ENCODE measurements around the gene OMA1. TPM values are rescaled to one million over a fixed set of nuclear protein-coding genes. Genes with fewer than 3 reads are reported as not detected.
"Not testable (repeated sequence)": the region's sequence is repeated elsewhere in the genome, so short reads cannot be mapped to it uniquely, and the experiment has no call there.

Gene OMA1
- total RNA-seq, 1 experiment from 2014 or later: 25.4 TPM

- Mint-ChIP-seq H3K4me3 (ENCODE audit: low read depth, unreplicated experiment) (no peak overlapping the region), H3K27ac (ENCODE audit: unreplicated experiment) (no peak overlapping the region), H3K36me3 (ENCODE audit: insufficient read depth, unreplicated experiment) (no peaks in the 10 kb centered on the region), H3K9me3 (ENCODE audit: low read depth, unreplicated experiment) (no peaks in the 10 kb centered on the region), H3K4me1 (ENCODE audit: low read depth, unreplicated experiment) (no peaks in the 10 kb centered on the region), H3K27me3 (ENCODE audit: unreplicated experiment) (no peaks in the 10 kb centered on the region)
- no TSS peak for BruUV-seq (replicated peaks)
- no peak for TF ChIP-seq CTCF (IDR thresholded peaks at IDR 0.05; ENCODE audit: unreplicated experiment)
- CTCF ChIA-PET: interaction anchor here (1.0 kb wide), 1 partner anchor 15 kb away, joined by 3 read pairs; the partner anchor contains the start of gene OMA1
- intact Hi-C loops (cut with micrococcal nuclease; ENCODE audit: unreplicated experiment): no loop called here
- no peak for DNase-seq
Observed at GRCh38 chr1:58561633-58562032, 15.1 kb upstream of the OMA1 start.

GRCh38 chr1:58555393-58555792, 8.9 kb upstream of the OMA1 start:
- Mint-ChIP-seq H3K27me3 (ENCODE audit: unreplicated experiment) (no peaks in the 10 kb centered on the region), H3K36me3 (ENCODE audit: insufficient read depth, unreplicated experiment) (no peaks in the 10 kb centered on the region), H3K27ac (ENCODE audit: unreplicated experiment) (no peak overlapping the region), H3K9me3 (ENCODE audit: low read depth, unreplicated experiment) (no peaks in the 10 kb centered on the region), H3K4me1 (ENCODE audit: low read depth, unreplicated experiment) (no peaks in the 10 kb centered on the region), H3K4me3 (ENCODE audit: low read depth, unreplicated experiment) (no peak overlapping the region)
- TF ChIP-seq CTCF (IDR thresholded peaks at IDR 0.05; ENCODE audit: unreplicated experiment): no peak
- CTCF ChIA-PET: no interaction called here
- DNase-seq: no peak
- intact Hi-C loops (cut with micrococcal nuclease; ENCODE audit: unreplicated experiment): no loop called here
- no TSS peak for BruUV-seq (replicated peaks)

- DNase-seq: no peak
- Mint-ChIP-seq H3K4me1 (ENCODE audit: low read depth, unreplicated experiment) (peaks cover 10% of the 10 kb centered on the region), H3K27me3 (ENCODE audit: unreplicated experiment) (no peaks in the 10 kb centered on the region), H3K9me3 (ENCODE audit: low read depth, unreplicated experiment) (no peaks in the 10 kb centered on the region), H3K4me3 (ENCODE audit: low read depth, unreplicated experiment) (no peak overlapping the region), H3K27ac (ENCODE audit: unreplicated experiment) (no peak overlapping the region), H3K36me3 (ENCODE audit: insufficient read depth, unreplicated experiment) (peaks cover 6% of the 10 kb centered on the region)
- intact Hi-C loops (cut with micrococcal nuclease; ENCODE audit: unreplicated experiment): no loop called here
- no peak for TF ChIP-seq CTCF (IDR thresholded peaks at IDR 0.05; ENCODE audit: unreplicated experiment)
- no TSS peak for BruUV-seq (replicated peaks)
- CTCF ChIA-PET: no interaction called here
Observed at GRCh38 chr1:58551186-58552140, 4.9 kb upstream of the OMA1 start.

GRCh38 chr1:58549291-58549690, 2.8 kb upstream of the OMA1 start:
- H3K27ac Mint-ChIP-seq (ENCODE audit: unreplicated experiment): not testable (repeated sequence)

GRCh38 chr1:58548371-58548770, 1.8 kb upstream of the OMA1 start:
- CTCF ChIA-PET: no interaction called here
- no peak overlapping the region for H3K4me3 Mint-ChIP-seq (ENCODE audit: low read depth, unreplicated experiment)

More at GRCh38 chr1:58549291-58549690, 2.8 kb upstream of the OMA1 start:
- DNase-seq; H3K9me3 Mint-ChIP-seq (ENCODE audit: low read depth, unreplicated experiment); H3K27me3 Mint-ChIP-seq (ENCODE audit: unreplicated experiment); BruUV-seq (replicated peaks); CTCF ChIA-PET; H3K4me3 Mint-ChIP-seq (ENCODE audit: low read depth, unreplicated experiment): not testable (repeated sequence)
- peaks cover 21% of the 10 kb centered on the region for H3K36me3 Mint-ChIP-seq (ENCODE audit: insufficient read depth, unreplicated experiment)
- intact Hi-C loops (cut with micrococcal nuclease; ENCODE audit: unreplicated experiment): loop anchor here (10.0 kb wide), 2 partner anchors 106 to 1216 kb away; no protein-coding TSS in a partner anchor
- peaks cover 20% of the 10 kb centered on the region for H3K4me1 Mint-ChIP-seq (ENCODE audit: low read depth, unreplicated experiment)

More at GRCh38 chr1:58548371-58548770, 1.8 kb upstream of the OMA1 start:
- Mint-ChIP-seq H3K4me1 (ENCODE audit: low read depth, unreplicated experiment) (peaks cover 25% of the 10 kb centered on the region), H3K27ac (ENCODE audit: unreplicated experiment) (no peak overlapping the region), H3K36me3 (ENCODE audit: insufficient read depth, unreplicated experiment) (peaks cover 21% of the 10 kb centered on the region), H3K9me3 (ENCODE audit: low read depth, unreplicated experiment) (no peaks in the 10 kb centered on the region), H3K27me3 (ENCODE audit: unreplicated experiment) (no peaks in the 10 kb centered on the region)
- no TSS peak for BruUV-seq (replicated peaks)
- TF ChIP-seq CTCF (IDR thresholded peaks at IDR 0.05; ENCODE audit: unreplicated experiment): no peak
- DNase-seq: no peak
- intact Hi-C loops (cut with micrococcal nuclease; ENCODE audit: unreplicated experiment): loop anchor here (10.0 kb wide), 2 partner anchors 106 to 1216 kb away; no protein-coding TSS in a partner anchor

Measured in Calu3 (cell line).